ENCODE data around the gene CSNK1G3.

GRCh38 chr5:123511648-123512605, at the start of gene CSNK1G3:
- TF ChIP-seq, protein P1, sequence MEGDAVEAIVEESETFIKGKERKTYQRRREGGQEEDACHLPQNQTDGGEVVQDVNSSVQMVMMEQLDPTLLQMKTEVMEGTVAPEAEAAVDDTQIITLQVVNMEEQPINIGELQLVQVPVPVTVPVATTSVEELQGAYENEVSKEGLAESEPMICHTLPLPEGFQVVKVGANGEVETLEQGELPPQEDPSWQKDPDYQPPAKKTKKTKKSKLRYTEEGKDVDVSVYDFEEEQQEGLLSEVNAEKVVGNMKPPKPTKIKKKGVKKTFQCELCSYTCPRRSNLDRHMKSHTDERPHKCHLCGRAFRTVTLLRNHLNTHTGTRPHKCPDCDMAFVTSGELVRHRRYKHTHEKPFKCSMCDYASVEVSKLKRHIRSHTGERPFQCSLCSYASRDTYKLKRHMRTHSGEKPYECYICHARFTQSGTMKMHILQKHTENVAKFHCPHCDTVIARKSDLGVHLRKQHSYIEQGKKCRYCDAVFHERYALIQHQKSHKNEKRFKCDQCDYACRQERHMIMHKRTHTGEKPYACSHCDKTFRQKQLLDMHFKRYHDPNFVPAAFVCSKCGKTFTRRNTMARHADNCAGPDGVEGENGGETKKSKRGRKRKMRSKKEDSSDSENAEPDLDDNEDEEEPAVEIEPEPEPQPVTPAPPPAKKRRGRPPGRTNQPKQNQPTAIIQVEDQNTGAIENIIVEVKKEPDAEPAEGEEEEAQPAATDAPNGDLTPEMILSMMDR (IDR thresholded peaks at IDR 0.05): no peak
- TF ChIP-seq EP300 (IDR thresholded peaks at IDR 0.05): no peak

Measured in esophagus muscularis mucosa (tissue), 3 donors.